MM.1S (cell line): Measurements from ENCODE around the gene FBN2.

Source experiments
- CTCF ChIP-seq: fragments of 300-600 bp; sonication (generic); IDR thresholded peaks from 2 replicates; pipeline ENCODE4 v1.5.1; 2016; ENCODE audit warnings: antibody characterized with exemption, low read length, mixed read lengths
- EZH2phosphoT487 ChIP-seq: fragments of 300-600 bp; sonication (generic); IDR thresholded peaks from 2 replicates; pipeline ENCODE4 v1.6.1; 2018; ENCODE audit warnings: antibody characterized with exemption, low read length

GRCh38 chr5:128252756-128253155, 285.3 kb downstream of the FBN2 start:
- TF ChIP-seq CTCF (no peak), EZH2phosphoT487 (no peak)
